Measurements from ENCODE around the gene SUN2. TPM values are rescaled to one million over a fixed set of nuclear protein-coding genes. Genes with fewer than 3 reads are reported as not detected.
"Not testable (repeated sequence)": the region's sequence is repeated elsewhere in the genome, so short reads cannot be mapped to it uniquely, and the experiment has no call there.

The SUN2 gene
- 108 and 123 TPM in 2 replicates for total RNA-seq

- DNase-seq (ENCODE audit: low read depth in 2 of 2) = peak; percentile 65 to 90
These were observed at the start of gene SUN2 for GRCh38 chr22:38755911-38756532. SUN2 (minus strand) TSS chr22:38755998; CDS start chr22:38752628, 3,370 bp downstream.

GRCh38 chr22:38805041-38805593, 49.3 kb upstream of the SUN2 start:
- not testable (repeated sequence) for DNase-seq (ENCODE audit: low read depth in 2 of 2)

- DNase-seq (ENCODE audit: low read depth in 2 of 2) = no peak
These were observed 46.9 kb upstream of the SUN2 start for GRCh38 chr22:38802671-38803121.

- DNase-seq (ENCODE audit: low read depth in 2 of 2) = no peak
These were observed 43.6 kb upstream of the SUN2 start for GRCh38 chr22:38799265-38800002.

GRCh38 chr22:38798496-38798895, 42.7 kb upstream of the SUN2 start:
- DNase-seq (ENCODE audit: low read depth in 2 of 2) = no peak

- no peak for DNase-seq (ENCODE audit: low read depth in 2 of 2)
These were observed 40.6 kb upstream of the SUN2 start for GRCh38 chr22:38796262-38796957.

- DNase-seq (ENCODE audit: low read depth in 2 of 2) = no peak
These were observed 39.8 kb upstream of the SUN2 start for GRCh38 chr22:38795569-38795968.

- peak; percentile 96 to 98 for DNase-seq (ENCODE audit: low read depth in 2 of 2)
These were observed 38.1 kb upstream of the SUN2 start, which contains the start of gene DNAL4 for GRCh38 chr22:38793721-38794466. DNAL4 (minus strand) TSS chr22:38794143; CDS start chr22:38782731, 11,412 bp downstream.

- no peak for DNase-seq (ENCODE audit: low read depth in 2 of 2)
These were observed 37.5 kb upstream of the SUN2 start for GRCh38 chr22:38793317-38793716.

GRCh38 chr22:38792833-38793232, 37.0 kb upstream of the SUN2 start:
- no peak for DNase-seq (ENCODE audit: low read depth in 2 of 2)

GRCh38 chr22:38789606-38790005, 33.8 kb upstream of the SUN2 start:
- no peak for DNase-seq (ENCODE audit: low read depth in 2 of 2)

GRCh38 chr22:38788846-38789245, 33.0 kb upstream of the SUN2 start:
- DNase-seq (ENCODE audit: low read depth in 2 of 2) = no peak

GRCh38 chr22:38788021-38788816, 32.4 kb upstream of the SUN2 start:
- DNase-seq (ENCODE audit: low read depth in 2 of 2) = peak in 1 of 2 donors; percentile 64

GRCh38 chr22:38786631-38787030, 30.8 kb upstream of the SUN2 start:
- no peak for DNase-seq (ENCODE audit: low read depth in 2 of 2)

GRCh38 chr22:38784856-38785255, 29.1 kb upstream of the SUN2 start:
- DNase-seq (ENCODE audit: low read depth in 2 of 2) = no peak

- no peak for DNase-seq (ENCODE audit: low read depth in 2 of 2)
These were observed 28.2 kb upstream of the SUN2 start for GRCh38 chr22:38784035-38784434.

- no peak for DNase-seq (ENCODE audit: low read depth in 2 of 2)
These were observed 27.4 kb upstream of the SUN2 start for GRCh38 chr22:38783095-38783615.

- no peak for DNase-seq (ENCODE audit: low read depth in 2 of 2)
These were observed 26.8 kb upstream of the SUN2 start for GRCh38 chr22:38782402-38783094.

GRCh38 chr22:38781033-38781432, 25.2 kb upstream of the SUN2 start:
- DNase-seq (ENCODE audit: low read depth in 2 of 2) = no peak
